Stimulated activated naive CD8-positive, alpha-beta T cell treated with anti-CD3 and anti-CD28 coated beads, Interleukin-15, Interleukin-2, amounts not matched to agents 100 ng/mL and 50 ng/mL, for 24 hours (primary cell): Measurements from ENCODE around the gene PKDREJ.
"Not testable (repeated sequence)": the region's sequence is repeated elsewhere in the genome, so short reads cannot be mapped to it uniquely, and the experiment has no call there.

Source experiments
- H3K27ac Mint-ChIP-seq: one replicate; pipeline ENCODE4 v1.8.0; 2021; ENCODE audit warnings: mild to moderate bottlenecking, mixed read lengths
- H3K27me3 Mint-ChIP-seq: one replicate; pipeline ENCODE4 v1.8.0; 2021; ENCODE audit warnings: mixed read lengths
- H3K36me3 Mint-ChIP-seq: one replicate; pipeline ENCODE4 v1.8.0; 2021; ENCODE audit warnings: low read depth, mixed read lengths
- H3K4me1 Mint-ChIP-seq: one replicate; pipeline ENCODE4 v1.8.0; 2021; ENCODE audit warnings: low read depth, mixed read lengths
- H3K4me3 Mint-ChIP-seq: one replicate; pipeline ENCODE4 v1.8.0; 2021; ENCODE audit warnings: mild to moderate bottlenecking, mixed read lengths
- H3K9me3 Mint-ChIP-seq: one replicate; pipeline ENCODE4 v1.8.0; 2021; ENCODE audit warnings: mixed read lengths

PKDREJ gene

DNA sequence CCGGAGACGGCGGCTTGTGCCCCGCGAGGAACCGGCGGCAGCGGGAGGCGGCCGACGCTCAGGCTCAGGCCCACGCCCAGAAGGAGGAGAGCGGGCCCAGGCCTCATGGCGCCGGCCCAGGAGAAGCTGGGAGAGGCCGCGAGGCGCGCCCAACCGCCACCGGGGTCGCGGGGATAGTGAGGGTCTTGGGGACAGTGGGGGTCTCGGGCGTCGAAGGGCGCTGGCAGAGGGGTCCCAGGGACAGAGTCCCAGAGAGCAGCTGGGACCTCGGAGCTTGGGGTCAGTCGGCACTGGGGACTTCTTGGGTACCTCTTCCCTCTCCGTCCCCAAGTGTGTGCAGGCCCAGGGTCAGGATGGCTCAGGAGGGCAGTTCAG, at the start of gene PKDREJ:
TSS of gene PKDREJ (minus strand) at position 128 of the 375 bp plus-strand sequence. CDS start at position 107, 21 bp downstream.
- Mint-ChIP-seq H3K4me3 (peak within 1 kb of the TSS; percentile 50), H3K27me3 (peaks cover 65% of the 10 kb centered on the region), H3K36me3 (no peaks in the 10 kb centered on the region), H3K27ac (no peak within 1 kb of the TSS), H3K4me1 (peaks cover 8% of the 10 kb centered on the region), H3K9me3 (peaks cover 5% of the 10 kb centered on the region)

- not testable (repeated sequence) for H3K27ac Mint-ChIP-seq, H3K27me3 Mint-ChIP-seq, H3K9me3 Mint-ChIP-seq, H3K4me3 Mint-ChIP-seq, H3K4me1 Mint-ChIP-seq
- peaks cover 39% of the 10 kb centered on the region for H3K36me3 Mint-ChIP-seq
These were observed 49.7 kb upstream of the PKDREJ start for GRCh38 chr22:46312848-46313247.

DNA sequence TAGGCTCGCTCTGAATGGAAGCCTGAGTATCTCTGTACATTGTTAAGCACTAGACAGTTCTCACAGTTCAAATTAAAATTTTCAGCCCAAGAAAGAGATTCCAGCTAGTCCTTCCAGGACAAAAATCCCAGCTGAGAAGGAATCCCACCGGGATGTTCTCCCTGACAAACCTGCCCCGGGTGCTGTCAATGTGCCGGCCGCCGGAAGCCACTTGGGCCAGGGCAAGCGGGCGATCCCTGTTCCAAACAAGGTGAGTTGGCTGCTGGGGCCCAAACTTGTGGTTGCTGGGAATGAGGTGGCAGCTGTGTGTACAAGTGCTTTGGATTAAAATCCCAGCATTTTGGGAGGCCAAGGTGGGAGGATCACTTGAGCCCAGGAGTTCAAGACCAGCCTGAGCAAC, 48.9 kb upstream of the PKDREJ start:
- Mint-ChIP-seq H3K4me1 (no peaks in the 10 kb centered on the region), H3K27ac (no peak overlapping the region), H3K4me3 (no peak overlapping the region), H3K9me3 (no peaks in the 10 kb centered on the region), H3K36me3 (peaks cover 31% of the 10 kb centered on the region), H3K27me3 (no peaks in the 10 kb centered on the region)

DNA sequence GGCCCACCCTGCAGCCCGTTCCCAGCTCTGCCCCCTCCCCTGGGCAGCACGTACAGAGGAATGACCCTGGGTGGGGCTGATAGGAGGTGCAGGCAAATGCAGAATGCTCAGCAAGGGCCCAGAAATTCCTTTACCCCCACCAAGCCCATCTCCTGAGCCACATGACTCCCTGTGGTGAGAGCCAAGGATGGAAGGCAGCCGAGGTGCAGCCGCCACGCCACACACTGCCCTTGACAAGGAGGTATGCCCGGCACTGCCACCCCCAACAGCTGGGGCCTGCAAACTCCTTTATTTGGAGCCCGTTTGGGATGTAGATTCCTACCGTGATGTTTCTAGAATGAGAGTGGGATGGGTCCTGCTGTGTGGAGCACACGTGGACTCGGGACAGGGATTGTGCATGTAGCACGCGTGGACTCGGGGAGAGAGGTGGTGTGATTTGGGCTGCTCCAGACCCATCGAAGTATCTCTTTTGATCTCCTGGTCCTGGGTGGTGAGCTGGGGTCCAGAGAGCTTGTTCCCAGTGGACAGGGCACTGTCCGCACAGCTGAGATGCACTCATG, 46.5 kb upstream of the PKDREJ start:
- peaks cover 24% of the 10 kb centered on the region for H3K36me3 Mint-ChIP-seq
- H3K4me3 Mint-ChIP-seq, result no peak overlapping the region
- no peaks in the 10 kb centered on the region for H3K27me3 Mint-ChIP-seq
- no peaks in the 10 kb centered on the region for H3K9me3 Mint-ChIP-seq
- H3K27ac Mint-ChIP-seq, result no peak overlapping the region
- H3K4me1 Mint-ChIP-seq, result no peaks in the 10 kb centered on the region

- H3K27ac Mint-ChIP-seq, result no peak overlapping the region
- peaks cover 24% of the 10 kb centered on the region for H3K36me3 Mint-ChIP-seq
- H3K9me3 Mint-ChIP-seq, result no peaks in the 10 kb centered on the region
- H3K27me3 Mint-ChIP-seq, result no peaks in the 10 kb centered on the region
- no peak overlapping the region for H3K4me3 Mint-ChIP-seq
- H3K4me1 Mint-ChIP-seq, result no peaks in the 10 kb centered on the region
These were observed 45.3 kb upstream of the PKDREJ start for GRCh38 chr22:46308283-46308988.

GRCh38 chr22:46303347-46303965, 40.3 kb upstream of the PKDREJ start:
- Mint-ChIP-seq H3K9me3 (no peaks in the 10 kb centered on the region), H3K36me3 (peaks cover 40% of the 10 kb centered on the region), H3K27ac (no peak overlapping the region), H3K4me1 (peaks cover 7% of the 10 kb centered on the region), H3K4me3 (no peak overlapping the region), H3K27me3 (no peaks in the 10 kb centered on the region)

- Mint-ChIP-seq H3K9me3 (no peaks in the 10 kb centered on the region), H3K27ac (no peak overlapping the region), H3K4me1 (peaks cover 26% of the 10 kb centered on the region), H3K36me3 (peaks cover 41% of the 10 kb centered on the region), H3K27me3 (no peaks in the 10 kb centered on the region), H3K4me3 (no peak overlapping the region)
These were observed 37.3 kb upstream of the PKDREJ start for GRCh38 chr22:46300491-46300890.

- no peaks in the 10 kb centered on the region for H3K9me3 Mint-ChIP-seq
- no peaks in the 10 kb centered on the region for H3K27me3 Mint-ChIP-seq
- H3K4me1 Mint-ChIP-seq, result peaks cover 34% of the 10 kb centered on the region
- H3K27ac Mint-ChIP-seq, result no peak overlapping the region
- peak overlapping the region; percentile 59 for H3K4me3 Mint-ChIP-seq
- peaks cover 41% of the 10 kb centered on the region for H3K36me3 Mint-ChIP-seq
These were observed 36.0 kb upstream of the PKDREJ start for GRCh38 chr22:46299101-46299500.

DNA sequence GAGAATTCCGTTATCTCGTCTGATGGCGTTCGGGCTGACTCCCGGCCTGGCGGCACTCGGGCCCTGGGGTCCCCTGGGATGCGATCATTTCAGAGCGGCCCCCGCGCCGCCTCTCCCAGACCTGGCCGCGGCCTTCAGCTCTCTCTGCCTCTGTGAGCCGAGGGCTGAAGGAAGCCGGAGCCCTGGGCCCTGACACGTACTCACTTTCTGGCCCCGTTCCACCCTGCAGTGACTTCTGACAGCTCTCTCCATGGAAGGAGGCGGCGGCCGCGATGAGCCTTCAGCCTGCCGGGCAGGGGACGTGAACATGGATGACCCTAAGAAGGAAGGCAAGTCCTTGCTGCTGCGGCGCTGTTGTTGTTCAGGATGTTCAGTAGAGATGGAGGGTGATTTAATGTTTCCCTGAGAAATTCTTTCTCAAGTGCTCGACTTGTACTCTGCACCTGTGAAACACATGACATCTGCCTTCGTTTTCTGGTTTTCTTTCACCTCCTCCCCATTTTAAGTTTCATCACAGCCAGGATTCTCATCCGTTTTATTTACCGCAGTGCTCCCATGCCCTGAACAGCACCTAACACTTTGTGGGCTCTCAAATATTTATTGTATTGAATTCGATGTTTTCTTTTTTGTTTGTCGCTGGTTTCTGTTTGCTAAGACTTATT, 34.1 kb upstream of the PKDREJ start:
- Mint-ChIP-seq H3K27me3 (no peaks in the 10 kb centered on the region), H3K4me1 (peaks cover 44% of the 10 kb centered on the region), H3K9me3 (no peaks in the 10 kb centered on the region), H3K27ac (peak overlapping the region; percentile 63), H3K4me3 (peak overlapping the region; percentile 92), H3K36me3 (peaks cover 37% of the 10 kb centered on the region)

GRCh38 chr22:46296257-46297150, 33.4 kb upstream of the PKDREJ start, which contains the start of gene GTSE1:
Gene GTSE1, plus strand, starts transcription at chr22:46296870. Its CDS starts 531 bp downstream, at chr22:46297401.
- Mint-ChIP-seq H3K27ac (peak within 1 kb of the TSS; percentile 95), H3K9me3 (no peaks in the 10 kb centered on the region), H3K36me3 (peaks cover 35% of the 10 kb centered on the region), H3K4me1 (peaks cover 44% of the 10 kb centered on the region), H3K27me3 (no peaks in the 10 kb centered on the region), H3K4me3 (peak within 1 kb of the TSS; percentile 92)

- H3K4me3 Mint-ChIP-seq, result peak overlapping the region; percentile 92
- peak overlapping the region; percentile 72 for H3K27ac Mint-ChIP-seq
- H3K27me3 Mint-ChIP-seq, result no peaks in the 10 kb centered on the region
- no peaks in the 10 kb centered on the region for H3K9me3 Mint-ChIP-seq
- peaks cover 44% of the 10 kb centered on the region for H3K4me1 Mint-ChIP-seq
- H3K36me3 Mint-ChIP-seq, result peaks cover 27% of the 10 kb centered on the region
These were observed 32.3 kb upstream of the PKDREJ start for GRCh38 chr22:46295277-46295971.

DNA sequence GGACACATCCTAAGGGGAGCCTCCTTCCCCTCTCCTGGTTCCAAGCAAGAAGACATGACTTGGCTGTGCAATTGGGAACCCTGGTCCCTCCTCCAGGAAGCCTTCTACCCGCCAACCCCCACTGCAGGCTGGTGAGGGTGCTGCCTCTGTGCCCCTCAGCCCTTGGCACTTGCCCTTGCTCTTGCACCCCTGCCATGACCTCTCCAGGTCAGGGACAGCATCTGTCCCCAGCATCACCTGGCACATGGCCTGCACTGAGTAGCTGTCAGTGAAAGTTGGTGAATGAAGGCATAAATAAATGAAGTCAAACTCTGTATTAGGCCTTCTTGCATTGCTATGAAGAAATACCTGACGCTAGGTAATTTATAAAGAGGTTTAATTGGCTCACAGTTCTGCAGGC, 31.6 kb upstream of the PKDREJ start:
- H3K36me3 Mint-ChIP-seq, result peaks cover 23% of the 10 kb centered on the region
- peak overlapping the region; percentile 72 for H3K27ac Mint-ChIP-seq
- no peaks in the 10 kb centered on the region for H3K27me3 Mint-ChIP-seq
- H3K9me3 Mint-ChIP-seq, result no peaks in the 10 kb centered on the region
- H3K4me1 Mint-ChIP-seq, result peaks cover 45% of the 10 kb centered on the region
- H3K4me3 Mint-ChIP-seq, result peak overlapping the region; percentile 92

- H3K36me3 Mint-ChIP-seq, result peaks cover 13% of the 10 kb centered on the region
- no peak overlapping the region for H3K4me3 Mint-ChIP-seq
- no peaks in the 10 kb centered on the region for H3K27me3 Mint-ChIP-seq
- H3K27ac Mint-ChIP-seq, result no peak overlapping the region
- H3K9me3 Mint-ChIP-seq, result no peaks in the 10 kb centered on the region
- peaks cover 43% of the 10 kb centered on the region for H3K4me1 Mint-ChIP-seq
These were observed 30.6 kb upstream of the PKDREJ start for GRCh38 chr22:46293577-46294260.
